DLD1 (cell line): ENCODE data around the gene C8A.

Source experiments
- in situ Hi-C: cut with HindIII; loops from 2 replicates; pipeline ENCODE4 v1.10.0; 2017; ENCODE audit warnings: low sequenced_read_pairs

The C8A gene

GRCh38 chr1:56923201-56923600, 68.6 kb downstream of the C8A start:
- in situ Hi-C loops: no loop called here

- in situ Hi-C loops: no loop called here
Measured at GRCh38 chr1:56924116-56924515, 69.5 kb downstream of the C8A start.

- in situ Hi-C loops: no loop called here
Measured at GRCh38 chr1:56925193-56925592, 70.6 kb downstream of the C8A start.

- in situ Hi-C loops: no loop called here
Measured at GRCh38 chr1:56927171-56927570, 72.6 kb downstream of the C8A start.

GRCh38 chr1:56927986-56928385, 73.4 kb downstream of the C8A start:
- in situ Hi-C loops: no loop called here

DNA sequence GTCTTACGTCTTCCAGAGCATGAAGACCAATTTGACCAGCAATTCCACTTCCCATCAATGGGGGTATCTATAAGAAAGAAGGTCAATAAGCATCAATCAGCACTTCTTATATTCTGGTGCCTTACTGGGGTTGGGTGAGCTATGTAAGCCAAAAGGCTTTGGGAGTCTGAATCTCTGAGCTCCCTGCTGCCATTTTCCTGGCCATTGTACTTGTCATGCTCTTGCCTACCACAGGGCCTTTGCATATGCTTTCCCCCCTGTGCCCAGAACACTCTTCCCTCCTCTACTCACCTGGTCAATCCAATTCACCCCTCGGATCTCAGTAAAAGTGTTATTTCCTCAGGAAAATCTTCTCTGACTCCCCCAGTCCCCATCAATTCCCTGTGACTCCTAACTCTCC, 74.9 kb downstream of the C8A start:
- in situ Hi-C loops: no loop called here

GRCh38 chr1:56931211-56931610, 76.6 kb downstream of the C8A start:
- in situ Hi-C loops: no loop called here

DNA sequence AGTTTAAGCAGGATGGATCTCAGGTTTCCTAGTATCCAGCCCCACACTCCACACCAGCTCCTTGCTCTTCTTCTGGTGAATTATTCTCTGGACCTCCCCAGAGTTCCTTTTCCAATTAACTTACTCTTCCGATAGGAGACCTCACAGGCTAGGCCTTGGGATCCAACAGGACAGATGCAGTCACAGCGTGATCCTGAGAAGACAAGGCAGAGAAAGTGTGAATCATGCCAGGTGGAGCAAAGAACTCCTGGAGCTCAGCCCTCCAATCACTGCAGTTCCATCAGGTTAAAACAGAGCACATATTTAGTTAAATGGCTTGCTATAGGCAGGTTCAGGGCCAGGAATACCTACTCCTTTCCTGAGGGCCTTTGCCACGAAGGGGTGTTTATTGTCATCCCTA, 77.1 kb downstream of the C8A start:
- in situ Hi-C loops: no loop called here

DNA sequence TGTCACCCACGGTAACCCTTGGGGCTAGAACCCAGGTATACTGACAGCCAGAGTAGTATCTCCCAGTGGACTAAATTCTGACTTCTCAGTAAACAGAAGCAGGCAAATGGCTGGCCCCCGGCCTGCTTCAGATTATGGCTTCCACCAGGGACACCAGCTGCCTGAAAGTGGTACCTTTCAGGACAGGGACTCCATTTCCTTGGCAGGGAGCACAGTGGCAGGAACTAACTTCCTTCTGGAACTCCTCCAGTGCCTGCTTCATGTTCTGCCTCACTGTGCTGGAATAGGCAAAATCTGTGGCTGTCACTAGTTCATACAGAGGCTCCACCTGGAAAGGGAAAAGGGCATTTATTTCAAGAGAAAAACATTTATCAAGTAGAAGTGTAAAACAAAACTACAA, 78.6 kb downstream of the C8A start:
- in situ Hi-C loops: no loop called here

DNA sequence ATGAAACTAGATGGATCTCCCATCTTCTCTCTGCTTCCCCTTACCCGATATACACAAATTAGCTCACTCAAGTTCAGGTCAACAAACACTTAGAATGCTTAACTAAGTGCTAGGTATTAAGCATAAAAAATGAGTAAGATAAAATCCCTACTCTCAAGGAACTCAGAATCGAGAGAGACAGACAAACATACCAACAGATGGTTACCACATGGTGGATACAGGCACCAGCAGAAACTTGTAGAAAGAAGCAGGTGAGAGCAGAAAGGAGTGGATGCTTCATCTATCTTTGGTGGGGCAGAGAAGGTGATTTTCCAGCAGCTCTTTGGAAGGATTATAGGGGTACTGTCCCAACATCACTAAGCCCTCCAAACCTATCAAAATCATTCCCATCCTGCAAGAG, 79.0 kb downstream of the C8A start:
- in situ Hi-C loops: no loop called here

DNA sequence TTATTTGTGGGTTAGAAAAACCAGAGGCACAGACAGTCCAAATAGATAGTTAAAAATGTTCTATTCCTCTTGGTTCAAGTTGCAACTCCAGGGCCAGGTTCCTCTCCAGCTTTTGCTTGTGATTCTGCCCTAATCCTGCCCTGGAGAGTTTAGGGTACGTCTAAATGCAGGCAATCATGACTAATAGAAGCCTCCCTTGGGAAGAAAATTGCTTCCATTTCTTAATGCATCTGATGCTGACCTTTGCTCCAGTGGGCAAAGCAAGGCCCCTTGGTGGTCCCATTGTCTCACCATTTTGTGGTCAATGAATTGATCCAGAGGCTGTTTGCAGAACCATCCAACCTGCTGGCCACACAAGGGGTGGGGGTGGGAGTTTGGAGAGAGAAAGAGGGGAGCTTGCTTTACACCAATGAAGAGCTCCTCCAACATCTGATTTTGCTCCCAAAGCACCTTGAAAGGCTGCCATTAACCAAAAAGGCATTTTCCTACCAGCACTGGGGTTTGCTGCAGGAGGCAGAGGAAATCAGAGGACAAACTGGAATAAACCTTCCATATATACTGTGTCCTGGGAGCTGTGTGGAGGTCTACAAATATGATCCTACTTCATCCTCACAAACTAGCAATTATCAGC, 79.9 kb downstream of the C8A start:
- in situ Hi-C loops: no loop called here

- in situ Hi-C loops: no loop called here
Measured at GRCh38 chr1:56938646-56939045, 84.0 kb downstream of the C8A start.

GRCh38 chr1:56939209-56939608, 84.6 kb downstream of the C8A start:
- in situ Hi-C loops: no loop called here

DNA sequence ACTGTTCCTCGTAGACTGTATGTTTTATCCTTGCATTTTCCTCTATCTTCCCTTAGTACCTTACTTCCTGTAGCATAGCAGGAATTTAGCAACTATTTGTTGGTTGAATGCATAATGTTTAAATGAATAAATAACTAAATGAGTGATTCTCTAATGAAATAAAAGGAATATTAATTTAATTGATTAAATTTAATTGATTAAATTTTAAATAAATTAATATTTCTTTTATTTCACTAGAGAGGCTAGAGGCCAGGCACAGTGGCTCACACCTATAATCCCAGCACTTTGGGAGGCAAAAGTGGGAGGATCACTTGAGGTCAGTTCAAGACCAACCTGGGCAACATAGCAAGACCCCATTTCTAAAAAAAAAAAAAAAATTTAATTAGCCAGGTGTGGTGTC, 85.4 kb downstream of the C8A start:
- in situ Hi-C loops: no loop called here

DNA sequence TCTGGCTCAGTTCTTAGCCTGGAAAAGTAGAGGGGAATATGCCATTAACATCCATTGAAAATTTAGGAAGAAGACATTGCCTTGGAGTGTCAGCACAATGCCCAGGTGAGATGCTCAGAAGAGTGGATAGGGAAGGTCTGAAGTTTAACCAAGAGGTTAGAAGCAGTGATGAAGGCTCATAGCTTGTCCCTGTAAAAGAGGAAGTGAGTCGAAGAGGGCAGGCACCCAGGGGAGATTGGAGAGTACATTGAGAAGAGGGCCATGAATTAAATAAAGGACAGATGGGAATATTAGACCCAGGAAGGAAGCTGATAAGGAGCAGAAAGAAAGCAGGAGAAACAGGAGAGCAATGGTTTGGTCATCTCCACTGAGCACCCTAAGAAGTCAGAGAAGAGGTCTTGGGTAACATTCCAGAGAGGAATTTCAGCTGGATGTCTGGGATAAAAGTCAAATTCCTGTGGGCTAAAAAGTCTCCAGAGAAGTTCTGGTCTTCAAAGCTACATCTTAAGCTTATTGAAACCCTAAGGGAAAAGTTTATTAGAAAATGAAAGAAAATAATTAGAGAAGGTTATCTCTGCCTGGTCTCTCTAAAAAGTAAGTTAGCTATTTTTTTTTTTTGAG, 93.9 kb downstream of the C8A start:
- in situ Hi-C loops: no loop called here

DNA sequence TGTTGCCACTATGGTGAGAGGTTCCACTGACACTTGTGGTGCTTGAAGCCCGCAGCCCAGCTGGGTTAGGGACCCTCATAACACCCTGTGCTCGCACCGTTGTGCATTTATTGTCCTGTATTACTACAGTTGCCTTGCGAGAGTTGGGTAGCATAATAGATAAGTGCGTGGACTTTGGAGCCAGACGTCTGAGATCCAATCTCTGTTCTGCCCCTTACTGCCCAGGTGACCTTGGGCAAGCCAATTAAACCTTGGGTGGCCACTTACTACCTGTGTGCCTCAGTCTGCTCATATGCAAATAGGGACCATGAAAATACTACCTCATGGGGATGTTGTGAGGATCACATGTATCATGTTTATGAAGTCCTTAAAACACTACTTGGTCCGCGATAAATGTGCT, 97.9 kb downstream of the C8A start:
- in situ Hi-C loops: no loop called here

DNA sequence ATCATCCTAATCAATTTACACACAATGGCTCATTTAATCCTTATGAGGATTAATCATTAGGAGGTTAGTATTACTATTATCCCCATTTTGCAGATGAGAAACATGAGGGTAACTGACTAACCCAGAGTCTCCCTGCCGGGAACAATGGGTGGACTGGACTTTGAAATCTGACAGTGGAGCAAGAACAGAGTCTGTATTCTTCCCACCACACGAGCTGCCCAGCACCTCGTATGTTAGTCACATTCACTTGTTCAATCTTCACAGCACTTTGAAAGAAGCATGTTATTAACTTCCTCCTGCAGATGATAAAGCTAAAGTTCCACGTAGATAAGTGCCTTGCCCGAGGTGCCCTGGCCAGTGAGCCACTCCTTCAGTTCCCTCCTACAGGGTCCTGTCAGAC, 98.8 kb downstream of the C8A start:
- in situ Hi-C loops: no loop called here

- in situ Hi-C loops: no loop called here
Measured at GRCh38 chr1:56954664-56955063, 100.1 kb downstream of the C8A start.

GRCh38 chr1:56957931-56958330, 103.3 kb downstream of the C8A start:
- in situ Hi-C loops: no loop called here

DNA sequence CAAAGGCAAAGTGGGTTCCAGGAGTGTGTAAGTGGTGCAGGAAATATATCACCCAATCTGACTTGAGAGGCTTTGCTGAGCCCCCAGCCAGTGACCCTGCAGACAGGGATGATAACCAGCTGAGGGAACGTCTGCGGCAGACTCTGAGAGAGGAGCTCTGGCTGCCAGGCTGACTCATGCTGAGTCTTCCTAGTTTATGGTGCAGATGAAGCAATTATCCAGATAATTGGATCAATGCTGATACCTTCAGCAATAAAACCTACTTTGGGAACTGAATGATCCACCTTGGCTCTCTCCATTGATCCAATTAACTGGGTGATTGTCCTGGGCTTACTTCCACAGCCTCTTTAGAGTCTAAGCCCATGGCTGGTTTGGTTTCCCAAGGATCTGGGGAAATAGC, 103.9 kb downstream of the C8A start:
- in situ Hi-C loops: no loop called here

DNA sequence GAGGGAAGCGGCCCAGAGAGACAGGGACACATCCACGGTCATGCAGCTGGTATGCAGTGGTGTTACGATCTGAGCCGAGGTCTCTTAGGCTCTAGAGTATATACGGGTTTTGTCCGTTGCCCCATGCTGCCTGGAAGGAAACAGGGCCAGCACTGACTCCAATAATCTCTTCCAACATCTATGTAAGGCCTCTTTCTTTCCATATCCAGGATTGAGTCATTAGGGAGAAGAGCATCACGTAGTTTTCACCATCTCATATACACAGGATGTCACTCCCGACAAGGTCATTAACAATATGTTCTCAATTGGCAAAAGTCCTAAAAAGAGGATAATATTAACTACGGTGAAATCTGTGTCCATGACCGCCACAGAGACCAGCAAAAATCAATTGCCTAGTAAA, 106.8 kb downstream of the C8A start:
- in situ Hi-C loops: no loop called here

GRCh38 chr1:56963667-56964066, 109.1 kb downstream of the C8A start:
- in situ Hi-C loops: no loop called here

DNA sequence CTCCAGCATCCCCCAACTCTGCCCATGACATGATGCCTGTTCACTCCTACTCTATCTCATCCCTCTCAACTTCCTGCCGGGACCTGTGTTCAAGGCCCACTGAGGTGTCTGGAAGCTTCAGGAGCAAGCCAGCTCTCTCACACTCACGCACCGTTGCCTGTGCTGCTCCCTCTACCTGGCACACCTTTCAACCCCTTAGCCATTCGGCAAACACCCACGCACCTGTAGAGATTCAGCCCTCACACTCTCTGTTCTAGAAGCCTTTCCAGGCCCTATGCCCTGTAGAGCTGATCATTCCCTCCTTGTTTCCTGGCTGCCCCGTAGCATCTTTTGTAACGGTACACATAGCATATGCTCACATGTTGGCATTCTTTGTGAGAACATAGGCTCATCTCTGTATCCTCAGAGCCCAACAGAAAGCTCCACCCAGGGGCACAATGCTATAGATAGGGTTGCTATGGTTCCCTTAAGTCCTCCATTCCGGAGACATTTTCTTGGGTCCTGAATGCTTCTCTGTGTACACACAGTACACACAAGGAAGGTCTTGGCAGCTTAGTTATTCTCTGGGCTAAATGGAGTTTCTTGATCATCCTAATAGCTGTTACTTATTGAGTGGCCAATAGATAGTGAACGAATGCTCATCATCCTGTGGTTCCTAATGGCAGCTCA, 109.9 kb downstream of the C8A start:
- in situ Hi-C loops: no loop called here
